Measurements from ENCODE around the gene NCL.

The NCL gene

GRCh38 chr2:231469583-231469950, 5.3 kb upstream of the NCL start:
- TF ChIP-seq EZH2phosphoT487 (IDR thresholded peaks at IDR 0.05; ENCODE audit: borderline replicate concordance, low read length) (no peak), CTCF (IDR thresholded peaks at IDR 0.05; ENCODE audit: low read depth, low read length, poor library complexity, severe bottlenecking) (no peak)
- H3K79me2 ChIP-seq (ENCODE audit: control insufficient read depth, low read length) = peaks cover 18% of the 10 kb centered on the region
- no peak overlapping the region for H3K4me3 ChIP-seq (ENCODE audit: low read length)
- peaks cover 6% of the 10 kb centered on the region for H3K36me3 ChIP-seq (ENCODE audit: control insufficient read depth, low read length)
- H3K4me2 ChIP-seq (ENCODE audit: low read length) = no peak overlapping the region
- H3K9me3 ChIP-seq (ENCODE audit: control insufficient read depth, insufficient read depth, low read length) = no peaks in the 10 kb centered on the region
- H3K4me1 ChIP-seq (ENCODE audit: control insufficient read depth, low read length) = peaks cover 19% of the 10 kb centered on the region
- peaks cover 9% of the 10 kb centered on the region for H3F3A ChIP-seq (ENCODE audit: control insufficient read depth, insufficient read depth)
- no peaks in the 10 kb centered on the region for H4K20me1 ChIP-seq (ENCODE audit: control insufficient read depth, insufficient read depth, low read depth, low read length)
- H3K9me2 ChIP-seq (replicated peaks; ENCODE audit: control insufficient read depth, low read length) = no peaks in the 10 kb centered on the region
- no peaks in the 10 kb centered on the region for H3K27me3 ChIP-seq (ENCODE audit: control insufficient read depth, low read length)
- no peak overlapping the region for H3K27ac ChIP-seq (ENCODE audit: low read depth, low read length)

GRCh38 chr2:231467613-231468530, 3.6 kb upstream of the NCL start:
- TF ChIP-seq EZH2phosphoT487 (IDR thresholded peaks at IDR 0.05; ENCODE audit: borderline replicate concordance, low read length) = no peak
- TF ChIP-seq CTCF (IDR thresholded peaks at IDR 0.05; ENCODE audit: low read depth, low read length, poor library complexity, severe bottlenecking) = no peak
- peaks cover 26% of the 10 kb centered on the region for H3K79me2 ChIP-seq (ENCODE audit: control insufficient read depth, low read length)
- peaks cover 16% of the 10 kb centered on the region for H3F3A ChIP-seq (ENCODE audit: control insufficient read depth, insufficient read depth)
- peaks cover 14% of the 10 kb centered on the region for H3K4me1 ChIP-seq (ENCODE audit: control insufficient read depth, low read length)
- no peak overlapping the region for H3K4me3 ChIP-seq (ENCODE audit: low read length)
- peaks cover 20% of the 10 kb centered on the region for H3K36me3 ChIP-seq (ENCODE audit: control insufficient read depth, low read length)
- H3K27me3 ChIP-seq (ENCODE audit: control insufficient read depth, low read length) = no peaks in the 10 kb centered on the region
- no peak overlapping the region for H3K4me2 ChIP-seq (ENCODE audit: low read length)
- no peak overlapping the region for H3K27ac ChIP-seq (ENCODE audit: low read depth, low read length)
- no peaks in the 10 kb centered on the region for H3K9me2 ChIP-seq (replicated peaks; ENCODE audit: control insufficient read depth, low read length)
- H4K20me1 ChIP-seq (ENCODE audit: control insufficient read depth, insufficient read depth, low read depth, low read length) = peaks cover 7% of the 10 kb centered on the region
- H3K9me3 ChIP-seq (ENCODE audit: control insufficient read depth, insufficient read depth, low read length) = no peaks in the 10 kb centered on the region

- no peak overlapping the region for H3K4me2 ChIP-seq (ENCODE audit: low read length)
- H3K79me2 ChIP-seq (ENCODE audit: control insufficient read depth, low read length) = peaks cover 34% of the 10 kb centered on the region
- H3K9me2 ChIP-seq (replicated peaks; ENCODE audit: control insufficient read depth, low read length) = no peaks in the 10 kb centered on the region
- H4K20me1 ChIP-seq (ENCODE audit: control insufficient read depth, insufficient read depth, low read depth, low read length) = peaks cover 15% of the 10 kb centered on the region
- TF ChIP-seq CTCF (IDR thresholded peaks at IDR 0.05; ENCODE audit: low read depth, low read length, poor library complexity, severe bottlenecking) = no peak
- no peak overlapping the region for H3K27ac ChIP-seq (ENCODE audit: low read depth, low read length)
- no peaks in the 10 kb centered on the region for H3K9me3 ChIP-seq (ENCODE audit: control insufficient read depth, insufficient read depth, low read length)
- peaks cover 15% of the 10 kb centered on the region for H3K4me1 ChIP-seq (ENCODE audit: control insufficient read depth, low read length)
- peaks cover 24% of the 10 kb centered on the region for H3F3A ChIP-seq (ENCODE audit: control insufficient read depth, insufficient read depth)
- H3K27me3 ChIP-seq (ENCODE audit: control insufficient read depth, low read length) = no peaks in the 10 kb centered on the region
- H3K4me3 ChIP-seq (ENCODE audit: low read length) = no peak overlapping the region
- peaks cover 28% of the 10 kb centered on the region for H3K36me3 ChIP-seq (ENCODE audit: control insufficient read depth, low read length)
Observed at GRCh38 chr2:231467016-231467545, 2.8 kb upstream of the NCL start.

Measured in DOHH2 (cell line).